Measurements from ENCODE around the gene SDHA.
"Not testable (repeated sequence)": the region's sequence is repeated elsewhere in the genome, so short reads cannot be mapped to it uniquely, and the experiment has no call there.

DNA sequence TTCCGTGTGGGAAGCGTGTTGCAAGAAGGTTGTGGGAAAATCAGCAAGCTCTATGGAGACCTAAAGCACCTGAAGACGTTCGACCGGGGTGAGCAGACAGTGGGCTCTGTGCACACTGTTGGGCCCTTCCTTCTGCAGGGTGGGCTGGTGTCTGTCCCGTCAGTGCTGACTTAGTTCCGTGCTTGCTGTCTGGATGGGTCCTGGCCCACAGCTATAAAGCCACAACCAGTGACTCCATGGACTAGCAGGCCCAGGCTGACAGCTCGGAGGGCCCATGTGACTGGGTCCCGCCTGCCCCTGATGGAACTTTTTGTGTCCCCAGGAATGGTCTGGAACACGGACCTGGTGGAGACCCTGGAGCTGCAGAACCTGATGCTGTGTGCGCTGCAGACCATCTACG, 32.9 kb downstream of the SDHA start:
- TF ChIP-seq, protein P1, sequence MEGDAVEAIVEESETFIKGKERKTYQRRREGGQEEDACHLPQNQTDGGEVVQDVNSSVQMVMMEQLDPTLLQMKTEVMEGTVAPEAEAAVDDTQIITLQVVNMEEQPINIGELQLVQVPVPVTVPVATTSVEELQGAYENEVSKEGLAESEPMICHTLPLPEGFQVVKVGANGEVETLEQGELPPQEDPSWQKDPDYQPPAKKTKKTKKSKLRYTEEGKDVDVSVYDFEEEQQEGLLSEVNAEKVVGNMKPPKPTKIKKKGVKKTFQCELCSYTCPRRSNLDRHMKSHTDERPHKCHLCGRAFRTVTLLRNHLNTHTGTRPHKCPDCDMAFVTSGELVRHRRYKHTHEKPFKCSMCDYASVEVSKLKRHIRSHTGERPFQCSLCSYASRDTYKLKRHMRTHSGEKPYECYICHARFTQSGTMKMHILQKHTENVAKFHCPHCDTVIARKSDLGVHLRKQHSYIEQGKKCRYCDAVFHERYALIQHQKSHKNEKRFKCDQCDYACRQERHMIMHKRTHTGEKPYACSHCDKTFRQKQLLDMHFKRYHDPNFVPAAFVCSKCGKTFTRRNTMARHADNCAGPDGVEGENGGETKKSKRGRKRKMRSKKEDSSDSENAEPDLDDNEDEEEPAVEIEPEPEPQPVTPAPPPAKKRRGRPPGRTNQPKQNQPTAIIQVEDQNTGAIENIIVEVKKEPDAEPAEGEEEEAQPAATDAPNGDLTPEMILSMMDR (IDR thresholded peaks at IDR 0.05; ENCODE audit: insufficient read depth, low read length, poor library complexity, severe bottlenecking) = not testable (repeated sequence)
- not testable (repeated sequence) for TF ChIP-seq EZH2phosphoT487 (conservative IDR thresholded peaks at IDR 0.05; ENCODE audit: low read length)

Data from SU-DHL-6 (cell line).